Activated naive CD4-positive, alpha-beta T cell treated with anti-CD3 and anti-CD28 coated beads, Interleukin-2, amount 10 ng/mL, durations not matched to agents 7 days and 5 days (primary cell): ENCODE results near the gene C1QTNF7.

Source experiments
- CTCF ChIA-PET: fragments of 350-600 bp; sonication (Branson Sonifier 250); formaldehyde crosslinking; loops from one replicate; lab custom pipeline; 2021; ENCODE audit warnings: antibody characterized with exemption; lab: Charles Lee
- DNase-seq: peaks from one replicate; pipeline ENCODE4 v3.0.0-alpha.2; 2020
- H3K27ac Mint-ChIP-seq: one replicate; pipeline ENCODE4 v1.8.0; 2021; ENCODE audit warnings: mild to moderate bottlenecking, moderate library complexity, mixed read lengths
- H3K27me3 Mint-ChIP-seq: one replicate; pipeline ENCODE4 v1.8.0; 2021; ENCODE audit warnings: mild to moderate bottlenecking, mixed read lengths
- H3K36me3 Mint-ChIP-seq: one replicate; pipeline ENCODE4 v1.8.0; 2021; ENCODE audit warnings: mixed read lengths
- H3K4me1 Mint-ChIP-seq: one replicate; pipeline ENCODE4 v1.8.0; 2021; ENCODE audit warnings: mixed read lengths
- H3K4me3 Mint-ChIP-seq: one replicate; pipeline ENCODE4 v1.8.0; 2021; ENCODE audit warnings: mild to moderate bottlenecking, moderate library complexity, mixed read lengths
- H3K9me3 Mint-ChIP-seq: one replicate; pipeline ENCODE4 v1.8.0; 2021; ENCODE audit warnings: mixed read lengths

The C1QTNF7 gene

DNA sequence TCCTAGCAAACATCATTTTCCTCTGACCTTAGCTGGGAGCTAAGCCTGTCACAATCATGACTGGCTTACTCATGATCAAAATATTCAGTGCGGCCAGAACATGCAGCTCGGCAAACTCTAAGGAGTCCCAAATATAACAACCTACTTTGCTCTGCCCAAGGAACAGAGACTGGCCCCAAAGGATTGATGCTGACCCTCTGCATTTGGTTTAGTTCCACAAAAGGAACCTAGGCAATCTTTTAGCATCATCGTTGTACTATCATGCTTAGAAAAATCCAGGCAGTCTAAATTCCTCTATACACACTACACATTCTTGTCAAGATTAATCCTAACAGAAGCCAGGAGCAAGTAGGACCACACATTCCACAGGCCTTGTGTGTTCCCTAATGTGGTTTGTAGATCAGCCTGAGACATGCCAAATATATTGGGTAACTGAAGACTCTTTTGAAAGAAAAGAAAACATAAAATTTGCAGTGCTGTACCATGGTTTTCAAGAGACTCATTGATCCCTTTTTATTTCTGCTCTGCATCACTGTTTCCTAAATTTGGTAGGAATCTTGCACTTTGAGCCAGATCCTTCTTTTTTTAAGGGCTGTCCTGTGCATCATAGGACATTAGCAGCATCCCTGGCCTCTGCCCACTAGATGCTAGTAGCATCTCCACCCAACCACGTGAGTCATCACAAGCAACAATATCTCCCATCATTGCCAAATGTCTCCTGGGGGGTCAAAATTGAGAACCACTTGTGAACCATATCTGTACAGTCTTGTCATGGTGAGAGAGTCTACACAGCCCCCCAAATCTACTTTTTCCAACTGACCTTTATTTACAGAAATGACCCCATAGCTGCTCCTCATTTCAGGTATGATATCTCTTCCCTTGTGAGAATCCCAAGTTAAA, 24.3 kb downstream of the C1QTNF7 start:
- no peak overlapping the region for H3K4me3 Mint-ChIP-seq
- CTCF ChIA-PET = interaction anchor here (1.2 kb wide), 1 partner anchor 214 kb away, joined by 5 read pairs; no protein-coding TSS in a partner anchor
- H3K4me1 Mint-ChIP-seq = no peaks in the 10 kb centered on the region
- DNase-seq = no peak
- no peaks in the 10 kb centered on the region for H3K36me3 Mint-ChIP-seq
- H3K9me3 Mint-ChIP-seq = no peaks in the 10 kb centered on the region
- H3K27ac Mint-ChIP-seq = no peak overlapping the region
- no peaks in the 10 kb centered on the region for H3K27me3 Mint-ChIP-seq

- no peak for DNase-seq
- H3K36me3 Mint-ChIP-seq = no peaks in the 10 kb centered on the region
- H3K27me3 Mint-ChIP-seq = no peaks in the 10 kb centered on the region
- no peak overlapping the region for H3K4me3 Mint-ChIP-seq
- CTCF ChIA-PET = interaction anchor here (1.0 to 5.5 kb wide), 6 partner anchors 7 to 501 kb away, joined by 4 to 65 read pairs (median 23); no protein-coding TSS in a partner anchor
- no peak overlapping the region for H3K27ac Mint-ChIP-seq
- no peaks in the 10 kb centered on the region for H3K4me1 Mint-ChIP-seq
- H3K9me3 Mint-ChIP-seq = no peaks in the 10 kb centered on the region
These were observed 27.5 kb downstream of the C1QTNF7 start for GRCh38 chr4:15455290-15455689.

- no peaks in the 10 kb centered on the region for H3K9me3 Mint-ChIP-seq
- DNase-seq = no peak
- H3K27ac Mint-ChIP-seq = no peak overlapping the region
- no peaks in the 10 kb centered on the region for H3K4me1 Mint-ChIP-seq
- H3K4me3 Mint-ChIP-seq = no peak overlapping the region
- H3K36me3 Mint-ChIP-seq = no peaks in the 10 kb centered on the region
- CTCF ChIA-PET = interaction anchor here (0.7 to 5.5 kb wide), 32 partner anchors 8 to 544 kb away, joined by 3 to 65 read pairs (median 4); partner anchors contain the start of gene CC2D2A
- peaks cover 4% of the 10 kb centered on the region for H3K27me3 Mint-ChIP-seq
These were observed 29.8 kb downstream of the C1QTNF7 start for GRCh38 chr4:15457406-15458201.

GRCh38 chr4:15458616-15459015, 30.8 kb downstream of the C1QTNF7 start:
- no peaks in the 10 kb centered on the region for H3K9me3 Mint-ChIP-seq
- H3K4me1 Mint-ChIP-seq = no peaks in the 10 kb centered on the region
- peaks cover 4% of the 10 kb centered on the region for H3K27me3 Mint-ChIP-seq
- H3K4me3 Mint-ChIP-seq = no peak overlapping the region
- H3K27ac Mint-ChIP-seq = no peak overlapping the region
- CTCF ChIA-PET = interaction anchor here (1.0 to 5.5 kb wide), 12 partner anchors 12 to 543 kb away, joined by 3 to 65 read pairs (median 10); partner anchors contain the start of gene CC2D2A
- DNase-seq = no peak
- no peaks in the 10 kb centered on the region for H3K36me3 Mint-ChIP-seq

GRCh38 chr4:15459706-15460105, 31.9 kb downstream of the C1QTNF7 start:
- no peak overlapping the region for H3K27ac Mint-ChIP-seq
- H3K4me1 Mint-ChIP-seq = no peaks in the 10 kb centered on the region
- H3K9me3 Mint-ChIP-seq = no peaks in the 10 kb centered on the region
- CTCF ChIA-PET = interaction anchor here (0.8 to 4.1 kb wide), 3 partner anchors 11 to 221 kb away, joined by 3 to 29 read pairs (median 7); partner anchors contain the start of gene CC2D2A
- peaks cover 4% of the 10 kb centered on the region for H3K27me3 Mint-ChIP-seq
- no peak overlapping the region for H3K4me3 Mint-ChIP-seq
- H3K36me3 Mint-ChIP-seq = no peaks in the 10 kb centered on the region
- no peak for DNase-seq

DNA sequence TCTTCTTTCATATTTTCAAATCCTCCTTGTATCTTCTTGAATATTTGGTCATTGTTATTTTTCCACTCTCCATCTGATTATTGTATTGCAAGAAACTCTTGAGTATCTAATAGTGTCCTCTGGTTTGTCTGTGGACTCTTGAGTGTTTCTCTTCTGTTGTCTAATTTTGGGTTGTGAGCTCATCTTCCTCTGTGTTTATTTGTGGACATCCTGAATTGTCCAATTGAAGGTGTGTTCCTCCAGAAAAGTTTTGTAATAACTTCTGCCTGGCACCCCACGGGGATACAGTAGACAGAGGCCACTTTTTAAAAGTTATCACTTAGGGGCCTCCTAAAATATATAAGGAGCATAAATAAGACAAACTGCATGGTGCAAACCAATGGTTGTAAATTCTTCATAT, 38.8 kb downstream of the C1QTNF7 start:
- Mint-ChIP-seq H3K27me3 (peaks cover 4% of the 10 kb centered on the region), H3K9me3 (no peaks in the 10 kb centered on the region), H3K4me1 (peaks cover 12% of the 10 kb centered on the region), H3K4me3 (no peak overlapping the region), H3K36me3 (no peaks in the 10 kb centered on the region), H3K27ac (no peak overlapping the region)
- no peak for DNase-seq
- CTCF ChIA-PET = no interaction called here

- peaks cover 12% of the 10 kb centered on the region for H3K4me1 Mint-ChIP-seq
- DNase-seq = no peak
- CTCF ChIA-PET = interaction anchor here (1.0 to 3.5 kb wide), 3 partner anchors 11 to 74 kb away, joined by 3 to 29 read pairs (median 3); no protein-coding TSS in a partner anchor
- no peaks in the 10 kb centered on the region for H3K36me3 Mint-ChIP-seq
- H3K4me3 Mint-ChIP-seq = no peak within 1 kb of the TSS
- H3K27me3 Mint-ChIP-seq = peaks cover 4% of the 10 kb centered on the region
- no peak within 1 kb of the TSS for H3K27ac Mint-ChIP-seq
- H3K9me3 Mint-ChIP-seq = no peaks in the 10 kb centered on the region
These were observed 41.7 kb downstream of the C1QTNF7 start, which contains the start of gene CC2D2A for GRCh38 chr4:15469402-15470127. Gene CC2D2A (plus strand): TSS chr4:15469882. CDS start chr4:15475933, 6,051 bp downstream.

DNA sequence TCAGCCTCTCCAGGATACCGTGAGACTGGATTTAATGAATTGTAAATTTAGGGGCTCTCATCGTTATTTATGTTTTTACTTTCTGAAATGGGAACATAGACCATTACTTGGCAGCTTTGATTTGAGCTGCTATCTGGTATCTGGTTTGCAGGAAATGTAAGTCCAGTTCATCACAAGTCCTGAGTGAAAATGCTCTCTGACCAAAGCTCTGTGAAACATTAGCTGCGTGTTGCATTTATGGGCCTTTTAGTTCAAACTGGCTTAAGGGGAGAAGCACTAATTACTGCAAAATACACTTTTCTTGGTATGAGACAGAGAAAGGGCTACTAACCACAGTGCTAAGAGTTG, 42.3 kb downstream of the C1QTNF7 start:
- Mint-ChIP-seq H3K36me3 (no peaks in the 10 kb centered on the region), H3K4me1 (peaks cover 12% of the 10 kb centered on the region), H3K27ac (no peak overlapping the region), H3K9me3 (no peaks in the 10 kb centered on the region), H3K27me3 (peaks cover 4% of the 10 kb centered on the region), H3K4me3 (no peak overlapping the region)
- CTCF ChIA-PET = interaction anchor here (0.7 to 3.5 kb wide), 5 partner anchors 8 to 239 kb away, joined by 3 to 29 read pairs (median 3); no protein-coding TSS in a partner anchor
- DNase-seq = no peak

- no peak for DNase-seq
- Mint-ChIP-seq H3K27ac (no peak overlapping the region), H3K27me3 (peaks cover 3% of the 10 kb centered on the region), H3K9me3 (no peaks in the 10 kb centered on the region), H3K4me3 (no peak overlapping the region), H3K4me1 (no peaks in the 10 kb centered on the region), H3K36me3 (no peaks in the 10 kb centered on the region)
- CTCF ChIA-PET = interaction anchor here (1.4 kb wide), 1 partner anchor 173 kb away, joined by 4 read pairs; no protein-coding TSS in a partner anchor
These were observed 48.6 kb downstream of the C1QTNF7 start for GRCh38 chr4:15476396-15476795.

- peaks cover 3% of the 10 kb centered on the region for H3K27me3 Mint-ChIP-seq
- no peaks in the 10 kb centered on the region for H3K9me3 Mint-ChIP-seq
- no peaks in the 10 kb centered on the region for H3K36me3 Mint-ChIP-seq
- no peaks in the 10 kb centered on the region for H3K4me1 Mint-ChIP-seq
- CTCF ChIA-PET = interaction anchor here (1.1 to 2.6 kb wide), 5 partner anchors 22 to 523 kb away, joined by 3 to 14 read pairs (median 9); no protein-coding TSS in a partner anchor
- H3K27ac Mint-ChIP-seq = no peak overlapping the region
- no peak for DNase-seq
- H3K4me3 Mint-ChIP-seq = no peak overlapping the region
These were observed 50.9 kb downstream of the C1QTNF7 start for GRCh38 chr4:15478724-15479088.

- Mint-ChIP-seq H3K27me3 (peaks cover 3% of the 10 kb centered on the region), H3K4me3 (no peak overlapping the region), H3K27ac (no peak overlapping the region), H3K9me3 (no peaks in the 10 kb centered on the region), H3K36me3 (no peaks in the 10 kb centered on the region), H3K4me1 (no peaks in the 10 kb centered on the region)
- no peak for DNase-seq
- CTCF ChIA-PET = interaction anchor here (0.6 to 2.6 kb wide), 13 partner anchors 8 to 522 kb away, joined by 3 to 14 read pairs (median 4); no protein-coding TSS in a partner anchor
These were observed 51.5 kb downstream of the C1QTNF7 start for GRCh38 chr4:15479089-15479912.

GRCh38 chr4:15479913-15480185, 52.0 kb downstream of the C1QTNF7 start:
- Mint-ChIP-seq H3K27me3 (peaks cover 3% of the 10 kb centered on the region), H3K27ac (no peak overlapping the region), H3K4me1 (no peaks in the 10 kb centered on the region), H3K36me3 (no peaks in the 10 kb centered on the region), H3K9me3 (no peaks in the 10 kb centered on the region), H3K4me3 (no peak overlapping the region)
- CTCF ChIA-PET = interaction anchor here (0.6 to 2.6 kb wide), 12 partner anchors 9 to 522 kb away, joined by 3 to 14 read pairs (median 4); no protein-coding TSS in a partner anchor
- DNase-seq = no peak
